Astrocyte (in vitro differentiated cells and primary cell): ENCODE results near the gene FAM177B. TPM values are rescaled to one million over a fixed set of nuclear protein-coding genes. Genes with fewer than 3 reads are reported as not detected.

ENCODE experiments used
- DNase-seq: peaks from one replicate; pipeline ENCODE4 v3.0.0-alpha.2; 2010; ENCODE audit warnings: low read depth
- FAIRE-seq: peaks from 2 replicates; lab custom pipeline; 2011; peaks lifted over from hg19 to GRCh38; lab: Jason Lieb, UNC
- H2AFZ ChIP-seq: 2 replicates; pipeline ENCODE4 v1.6.0; 2012; ENCODE audit warnings: low read depth, low read length, inconsistent platforms
- H3K27ac ChIP-seq: 2 replicates; pipeline ENCODE4 v1.5.1; 2011; ENCODE audit warnings: low read depth, low read length, inconsistent platforms
- H3K27me3 ChIP-seq: 2 replicates; pipeline ENCODE4 v1.6.0; 2011; ENCODE audit warnings: low read length, inconsistent platforms; ENCODE audit not compliant: insufficient read depth
- H3K36me3 ChIP-seq: 2 replicates; pipeline ENCODE4 v1.5.1; 2011; ENCODE audit warnings: low read length, inconsistent platforms; ENCODE audit not compliant: insufficient read depth
- H3K4me1 ChIP-seq: 2 replicates; pipeline ENCODE4 v1.5.1; 2011; ENCODE audit warnings: low read length, inconsistent platforms; ENCODE audit not compliant: insufficient read depth
- H3K4me2 ChIP-seq: 2 replicates; pipeline ENCODE4 v1.6.0; 2012; ENCODE audit warnings: low read length, inconsistent platforms
- H3K4me3 ChIP-seq: 2 replicates; pipeline ENCODE4 v1.5.1; 2011; ENCODE audit warnings: low read depth, mild to moderate bottlenecking, low read length, inconsistent platforms; ENCODE audit not compliant: insufficient read depth
- H3K79me2 ChIP-seq: 2 replicates; pipeline ENCODE4 v1.6.0; 2012; ENCODE audit warnings: mild to moderate bottlenecking, low read length, inconsistent platforms; ENCODE audit not compliant: insufficient read depth
- H3K9ac ChIP-seq: 2 replicates; pipeline ENCODE4 v1.6.0; 2012; ENCODE audit warnings: mild to moderate bottlenecking, low read length, inconsistent platforms
- H3K9me3 ChIP-seq: 2 replicates; pipeline ENCODE4 v1.5.1; 2012; ENCODE audit warnings: low read depth, mild to moderate bottlenecking, low read length, inconsistent platforms; ENCODE audit not compliant: insufficient read depth
- H4K20me1 ChIP-seq: 2 replicates; pipeline ENCODE4 v1.6.0; 2012; ENCODE audit warnings: low read length, inconsistent platforms; ENCODE audit not compliant: insufficient read depth
- H3K27ac Mint-ChIP-seq: one replicate; pipeline ENCODE4 v1.8.0; 2021; ENCODE audit warnings: mild to moderate bottlenecking, mixed read lengths; ENCODE audit not compliant: unreplicated experiment
- H3K27me3 Mint-ChIP-seq: one replicate; pipeline ENCODE4 v1.8.0; 2021; ENCODE audit warnings: low read depth, mixed read lengths; ENCODE audit not compliant: unreplicated experiment
- H3K36me3 Mint-ChIP-seq: one replicate; pipeline ENCODE4 v1.8.0; 2021; ENCODE audit warnings: low read depth, mixed read lengths; ENCODE audit not compliant: unreplicated experiment
- H3K4me1 Mint-ChIP-seq: one replicate; pipeline ENCODE4 v1.8.0; 2021; ENCODE audit warnings: low read depth, mixed read lengths; ENCODE audit not compliant: unreplicated experiment
- H3K4me3 Mint-ChIP-seq: one replicate; pipeline ENCODE4 v1.8.0; 2021; ENCODE audit warnings: mild to moderate bottlenecking, moderate library complexity, mixed read lengths; ENCODE audit not compliant: unreplicated experiment
- H3K9me3 Mint-ChIP-seq: one replicate; pipeline ENCODE4 v1.8.0; 2021; ENCODE audit warnings: mild to moderate bottlenecking, mixed read lengths; ENCODE audit not compliant: unreplicated experiment
- CTCF ChIP-seq: IDR thresholded peaks from 2 replicates; pipeline ENCODE4 v1.5.1; 2011; ENCODE audit warnings: low read depth, mild to moderate bottlenecking, inconsistent platforms, low read length, moderate library complexity; ENCODE audit not compliant: insufficient read depth
- EZH2 ChIP-seq: IDR thresholded peaks from 2 replicates; pipeline ENCODE4 v1.6.1; 2012; ENCODE audit warnings: mild to moderate bottlenecking, low read length, inconsistent platforms; ENCODE audit not compliant: insufficient read depth
- total RNA-seq: library from RNA; stranded (reverse); gene quantifications from 2 replicates; pipeline ENCODE4 v1.2.1, GENCODE V29; 2021

FAM177B gene
- total RNA-seq, 1 donor from 2014 or later: not detected

- no peaks in the 10 kb centered on the region for H3K9me3 ChIP-seq
- H3K4me3 Mint-ChIP-seq: no peak overlapping the region
- H3K27ac ChIP-seq: no peak overlapping the region
- H3K9ac ChIP-seq: no peak overlapping the region
- H3K79me2 ChIP-seq: no peaks in the 10 kb centered on the region
- no peaks in the 10 kb centered on the region for H3K4me1 Mint-ChIP-seq
- DNase-seq (no peak), FAIRE-seq (no peak)
- no peak overlapping the region for H3K27ac Mint-ChIP-seq
- no peaks in the 10 kb centered on the region for H3K36me3 ChIP-seq
- H3K27me3 ChIP-seq: no peaks in the 10 kb centered on the region
- no peaks in the 10 kb centered on the region for H4K20me1 ChIP-seq
- H3K4me1 ChIP-seq: peaks cover 4% of the 10 kb centered on the region
- H3K9me3 Mint-ChIP-seq: no peaks in the 10 kb centered on the region
- H3K27me3 Mint-ChIP-seq: peaks cover 5% of the 10 kb centered on the region
- TF ChIP-seq CTCF (no peak), EZH2 (no peak)
- no peaks in the 10 kb centered on the region for H3K36me3 Mint-ChIP-seq
- no peak overlapping the region for H3K4me3 ChIP-seq
- no peak overlapping the region for H2AFZ ChIP-seq
- H3K4me2 ChIP-seq: no peak overlapping the region
Measured at GRCh38 chr1:222749927-222750326, 12.9 kb downstream of the FAM177B start.

GRCh38 chr1:222750651-222751050, 13.6 kb downstream of the FAM177B start:
- Histone ChIP-seq H3K9me3 (no peaks in the 10 kb centered on the region), H3K27ac (no peak overlapping the region), H4K20me1 (no peaks in the 10 kb centered on the region), H3K79me2 (no peaks in the 10 kb centered on the region), H3K4me2 (no peak overlapping the region), H3K9ac (no peak overlapping the region), H3K36me3 (no peaks in the 10 kb centered on the region), H3K4me3 (no peak overlapping the region), H3K4me1 (peaks cover 7% of the 10 kb centered on the region), H2AFZ (no peak overlapping the region), H3K27me3 (no peaks in the 10 kb centered on the region)
- TF ChIP-seq EZH2: no peak
- no peak for TF ChIP-seq CTCF
- H3K36me3 Mint-ChIP-seq: no peaks in the 10 kb centered on the region
- H3K4me1 Mint-ChIP-seq: no peaks in the 10 kb centered on the region
- H3K9me3 Mint-ChIP-seq: no peaks in the 10 kb centered on the region
- no peak overlapping the region for H3K27ac Mint-ChIP-seq
- FAIRE-seq (no peak), DNase-seq (no peak)
- peaks cover 9% of the 10 kb centered on the region for H3K27me3 Mint-ChIP-seq
- no peak overlapping the region for H3K4me3 Mint-ChIP-seq

- Mint-ChIP-seq H3K4me1 (no peaks in the 10 kb centered on the region), H3K9me3 (no peaks in the 10 kb centered on the region), H3K4me3 (no peak overlapping the region), H3K27ac (no peak overlapping the region), H3K27me3 (peaks cover 9% of the 10 kb centered on the region), H3K36me3 (no peaks in the 10 kb centered on the region)
- Histone ChIP-seq H3K27me3 (no peaks in the 10 kb centered on the region), H2AFZ (no peak overlapping the region), H3K9ac (no peak overlapping the region), H3K9me3 (no peaks in the 10 kb centered on the region), H3K27ac (no peak overlapping the region), H3K4me3 (no peak overlapping the region), H3K4me2 (no peak overlapping the region), H3K4me1 (peaks cover 7% of the 10 kb centered on the region), H4K20me1 (no peaks in the 10 kb centered on the region), H3K79me2 (no peaks in the 10 kb centered on the region), H3K36me3 (no peaks in the 10 kb centered on the region)
- DNase-seq (no peak), FAIRE-seq (no peak)
- TF ChIP-seq EZH2: no peak
- TF ChIP-seq CTCF: no peak
Measured at GRCh38 chr1:222751255-222751654, 14.3 kb downstream of the FAM177B start.
